RWPE1 (cell line): Measurements from ENCODE around the gene NSUN2.

ENCODE experiments used
- CTCF ChIA-PET: fragments of 350-600 bp; sonication (Branson Sonifier 250); formaldehyde crosslinking; extraction: SDS; loops from one replicate; lab custom pipeline; 2021; lab: Yijun Ruan, JAX
- POLR2A ChIA-PET: fragments of 400-600 bp; formaldehyde crosslinking; extraction: SDS; loops from one replicate; lab custom pipeline; 2020; ENCODE audit warnings: antibody characterized with exemption; ENCODE audit not compliant: low non-redundant PET; lab: Yijun Ruan, JAX
- DNase-seq: peaks from one replicate; pipeline ENCODE4 v3.0.0; 2012; ENCODE audit warnings: low spot score
- H3K27ac ChIP-seq: fragments of 450-650 bp; 2 replicates; pipeline ENCODE4 v1.5.1; 2017
- TF ChIP-seq, protein P1 (sequence below): fragments of 450-650 bp; conservative IDR thresholded peaks from 2 replicates; pipeline ENCODE4 v1.5.1; 2017; ENCODE audit warnings: low read depth, mild to moderate bottlenecking

NSUN2 gene

DNA sequence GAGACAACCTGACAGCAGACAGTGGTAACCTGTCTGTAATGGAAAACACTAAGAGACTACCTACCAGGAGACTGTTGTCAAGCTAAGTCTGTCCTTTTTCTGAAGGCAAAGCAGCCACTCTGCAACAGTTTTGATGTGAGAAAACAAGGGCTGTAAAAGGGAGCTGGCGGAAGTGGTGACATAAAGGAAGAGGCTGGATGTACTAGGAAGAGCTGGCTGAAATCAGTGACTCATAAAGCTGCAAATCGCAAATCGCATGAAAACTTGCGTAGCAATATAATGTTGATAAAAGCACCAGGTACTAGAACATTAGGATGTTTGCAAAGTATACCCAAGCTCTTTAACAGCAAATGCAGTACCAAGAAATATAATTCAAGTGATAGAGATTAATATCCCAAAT is 1.4 kb downstream of the NSUN2 start:
- DNase-seq, result no peak
- no peak overlapping the region for H3K27ac ChIP-seq
- POLR2A ChIA-PET, result no interaction called here
- TF ChIP-seq, protein P1, sequence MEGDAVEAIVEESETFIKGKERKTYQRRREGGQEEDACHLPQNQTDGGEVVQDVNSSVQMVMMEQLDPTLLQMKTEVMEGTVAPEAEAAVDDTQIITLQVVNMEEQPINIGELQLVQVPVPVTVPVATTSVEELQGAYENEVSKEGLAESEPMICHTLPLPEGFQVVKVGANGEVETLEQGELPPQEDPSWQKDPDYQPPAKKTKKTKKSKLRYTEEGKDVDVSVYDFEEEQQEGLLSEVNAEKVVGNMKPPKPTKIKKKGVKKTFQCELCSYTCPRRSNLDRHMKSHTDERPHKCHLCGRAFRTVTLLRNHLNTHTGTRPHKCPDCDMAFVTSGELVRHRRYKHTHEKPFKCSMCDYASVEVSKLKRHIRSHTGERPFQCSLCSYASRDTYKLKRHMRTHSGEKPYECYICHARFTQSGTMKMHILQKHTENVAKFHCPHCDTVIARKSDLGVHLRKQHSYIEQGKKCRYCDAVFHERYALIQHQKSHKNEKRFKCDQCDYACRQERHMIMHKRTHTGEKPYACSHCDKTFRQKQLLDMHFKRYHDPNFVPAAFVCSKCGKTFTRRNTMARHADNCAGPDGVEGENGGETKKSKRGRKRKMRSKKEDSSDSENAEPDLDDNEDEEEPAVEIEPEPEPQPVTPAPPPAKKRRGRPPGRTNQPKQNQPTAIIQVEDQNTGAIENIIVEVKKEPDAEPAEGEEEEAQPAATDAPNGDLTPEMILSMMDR, result no peak
- CTCF ChIA-PET, result no interaction called here

DNA sequence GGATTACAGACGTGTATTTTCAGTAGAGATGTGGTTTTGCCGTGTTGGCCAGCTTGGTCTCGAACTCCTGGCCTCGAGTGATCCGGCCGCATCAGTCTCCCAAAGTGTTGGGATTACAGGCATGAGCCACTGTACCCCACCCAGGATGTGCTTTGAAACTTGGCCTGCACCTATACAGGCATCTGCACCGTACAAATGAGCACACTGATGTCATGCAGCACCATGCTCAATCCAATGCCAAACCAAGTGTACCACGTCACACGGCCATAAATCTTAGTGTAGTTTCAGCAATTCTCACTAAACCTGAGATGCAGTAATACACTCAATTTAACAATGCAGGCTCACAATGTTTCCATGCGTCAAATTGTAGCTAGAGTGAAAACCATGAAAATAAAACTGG is 6.3 kb downstream of the NSUN2 start:
- TF ChIP-seq, protein P1, result no peak
- no peak for DNase-seq
- ChIA-PET POLR2A (no interaction called here), CTCF (no interaction called here)
- no peak overlapping the region for H3K27ac ChIP-seq

DNA sequence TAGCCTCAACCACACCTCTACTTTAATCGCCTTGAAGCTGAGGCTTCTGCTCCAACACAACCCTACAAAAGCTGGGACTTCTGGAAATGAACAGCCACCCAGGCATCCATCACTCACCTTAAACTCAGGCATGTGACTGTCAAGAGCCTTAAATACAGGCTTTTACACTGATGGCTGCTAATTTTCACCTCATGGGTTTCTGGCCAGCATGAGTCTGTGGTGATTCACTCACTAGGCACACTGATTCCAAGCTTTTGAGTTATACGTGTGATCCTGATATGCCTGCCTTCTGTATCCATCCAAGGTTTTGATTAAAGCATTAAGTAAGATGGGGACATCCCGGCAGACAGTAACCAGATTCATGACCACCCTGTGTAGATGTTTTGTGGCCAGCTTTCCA is 8.9 kb downstream of the NSUN2 start:
- POLR2A ChIA-PET, result no interaction called here
- CTCF ChIA-PET, result no interaction called here

DNA sequence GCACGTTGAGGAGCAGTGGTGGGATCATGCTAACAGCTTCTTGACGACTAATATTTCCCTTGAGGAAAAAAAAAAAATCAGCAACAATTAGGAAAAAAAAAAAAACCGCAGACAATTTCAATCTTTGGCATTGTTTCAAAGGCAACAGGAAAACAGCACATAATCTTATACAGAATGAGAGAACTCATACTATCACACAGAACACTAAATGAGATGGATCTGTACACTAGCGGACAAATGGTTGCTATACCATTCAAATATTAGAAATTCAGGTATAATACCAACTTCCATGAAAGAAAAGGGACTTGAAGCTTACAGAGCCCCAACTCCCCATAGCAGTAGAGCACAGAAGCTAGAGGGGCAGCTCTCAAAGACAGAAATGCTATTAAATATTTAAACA is 9.6 kb downstream of the NSUN2 start:
- CTCF ChIA-PET, result interaction anchor here (0.6 kb wide), 1 partner anchor 9 kb away, joined by 4 read pairs; no protein-coding TSS in a partner anchor
- POLR2A ChIA-PET, result no interaction called here
- TF ChIP-seq, protein P1, result no peak
- H3K27ac ChIP-seq, result no peak overlapping the region
- no peak for DNase-seq

More for the DNA sequence above, 8.9 kb downstream of the NSUN2 start:
- H3K27ac ChIP-seq, result no peak overlapping the region
- TF ChIP-seq, protein P1, result no peak
- no peak for DNase-seq

DNA sequence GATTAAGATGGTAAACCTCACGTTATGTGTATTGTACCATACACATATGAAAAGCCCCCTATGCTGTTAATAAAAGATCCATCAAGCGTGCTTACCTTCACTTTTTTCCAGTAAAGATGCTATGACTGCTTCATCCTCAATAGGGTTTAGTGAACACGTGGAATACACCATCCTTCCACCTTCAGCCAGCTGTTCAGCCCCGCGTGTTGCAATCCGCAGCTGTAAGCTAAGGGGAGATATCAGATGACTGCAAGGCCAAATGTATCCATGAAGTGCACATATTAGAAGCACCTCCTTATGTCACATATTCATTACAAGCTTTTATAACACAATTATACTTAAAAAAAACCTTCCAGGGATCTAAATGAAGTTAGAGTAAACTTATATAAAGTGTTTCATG is 16.2 kb downstream of the NSUN2 start:
- POLR2A ChIA-PET, result no interaction called here
- no peak for DNase-seq

DNA sequence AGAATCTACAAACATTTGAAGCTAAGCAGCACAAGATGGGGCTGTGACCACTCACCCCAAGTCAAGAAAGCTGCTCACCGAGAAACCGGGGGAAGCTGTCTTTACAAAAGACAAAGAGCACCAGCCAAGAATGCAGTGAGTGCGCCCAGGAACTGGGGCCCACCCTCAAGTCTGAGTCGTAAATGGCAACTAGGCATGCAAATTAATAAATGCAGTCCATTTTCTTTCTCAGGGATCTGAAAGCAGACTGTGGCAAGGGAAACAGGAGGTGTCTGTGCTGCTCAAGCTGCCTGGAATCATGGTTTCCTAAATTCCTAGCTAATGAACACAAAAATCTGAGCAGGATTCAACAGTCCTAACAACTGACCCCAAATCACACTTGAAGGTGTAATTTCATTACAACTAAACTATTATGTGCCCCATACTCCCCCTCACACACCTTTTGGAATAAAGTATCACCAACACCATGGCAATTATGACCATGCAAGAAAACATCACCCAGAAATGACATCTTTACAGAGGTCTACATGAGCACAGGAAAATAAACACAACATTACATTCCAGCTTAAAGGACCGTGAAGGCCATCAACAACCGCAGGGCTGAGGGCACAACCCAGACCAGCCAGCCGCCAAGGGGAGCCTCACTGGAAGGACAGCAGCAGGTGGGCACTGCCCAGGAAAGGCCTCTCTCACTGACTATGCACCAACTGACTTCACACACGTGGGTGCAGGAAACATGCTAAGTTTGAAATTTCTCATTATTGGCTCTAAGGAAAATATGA is 17.6 kb downstream of the NSUN2 start:
- H3K27ac ChIP-seq, result peak overlapping the region; percentile 16; the same call in 1 of the 2 replicates
- CTCF ChIA-PET, result interaction anchor here (0.6 kb wide), 1 partner anchor 84 kb away, joined by 3 read pairs; no protein-coding TSS in a partner anchor
- TF ChIP-seq, protein P1, result no peak
- DNase-seq, result no peak
- POLR2A ChIA-PET, result no interaction called here

More for the DNA sequence above, 16.2 kb downstream of the NSUN2 start:
- H3K27ac ChIP-seq, result no peak overlapping the region
- CTCF ChIA-PET, result no interaction called here
- TF ChIP-seq, protein P1, result no peak
